ENCODE measurements around the gene NRG2. TPM values are rescaled to one million over a fixed set of nuclear protein-coding genes. Genes with fewer than 3 reads are reported as not detected.

The NRG2 gene
- total RNA-seq, 2 experiments from 2014 or later: 0.08 to 0.17 TPM

- peaks cover 4% of the 10 kb centered on the region for H3K4me1 ChIP-seq (ENCODE audit: insufficient read depth, low read length)
- H3K9me3 ChIP-seq (ENCODE audit: control insufficient read depth in 1 of 2, insufficient read depth in 1 of 2, low read length in 2 of 2): no peaks in the 10 kb centered on the region
- DNase-seq (no peak), ATAC-seq (ENCODE audit: poor library complexity) (no peak)
- peaks cover 38% of the 10 kb centered on the region for H3K27me3 Mint-ChIP-seq
- no peak overlapping the region for H3K27ac Mint-ChIP-seq
- no peak overlapping the region for H3K4me3 ChIP-seq (ENCODE audit: low read length)
- intact Hi-C loops (cut with DNase I, micrococcal nuclease): loop anchor here (2.0 to 10.0 kb wide), 4 partner anchors 45 to 545 kb away; partner anchors contain the start of genes CYSTM1 (in 1 of the 2), MATR3 (in 1 of the 2) and PSD2 (in 1 of the 2)
- peaks cover 2 to 7% of the 10 kb centered on the region in 2 experiments for H3K27me3 ChIP-seq (ENCODE audit: control insufficient read depth in 1 of 2, insufficient read depth in 2 of 2, low read length in 2 of 2)
- H3K4me3 Mint-ChIP-seq: no peak overlapping the region
- no peaks in the 10 kb centered on the region for H3K36me3 ChIP-seq (ENCODE audit: insufficient read depth, low read length)
- H3K4me1 Mint-ChIP-seq (ENCODE audit: low read depth): peaks cover 4% of the 10 kb centered on the region
- TF ChIP-seq CTCF (IDR thresholded peaks at IDR 0.05): no peak
- POLR2A ChIA-PET: no interaction called here
- no peaks in the 10 kb centered on the region for H3K9me3 Mint-ChIP-seq
- no peak overlapping the region for H3K27ac ChIP-seq (ENCODE audit: low read depth in 1 of 2, low read length in 2 of 2)
- CTCF ChIA-PET: no interaction called here
- H3K36me3 Mint-ChIP-seq (ENCODE audit: low read depth): no peaks in the 10 kb centered on the region
These were observed 203.2 kb downstream of the NRG2 start for GRCh38 chr5:139839918-139840317.

GRCh38 chr5:139839232-139839815 is 203.8 kb downstream of the NRG2 start:
- H3K9me3 ChIP-seq (ENCODE audit: control insufficient read depth in 1 of 2, insufficient read depth in 1 of 2, low read length in 2 of 2): no peaks in the 10 kb centered on the region
- peaks cover 38% of the 10 kb centered on the region for H3K27me3 Mint-ChIP-seq
- H3K4me3 ChIP-seq (ENCODE audit: low read length): no peak overlapping the region
- no peaks in the 10 kb centered on the region for H3K9me3 Mint-ChIP-seq
- H3K4me1 Mint-ChIP-seq (ENCODE audit: low read depth): peaks cover under 1% of the 10 kb centered on the region
- H3K27ac ChIP-seq (ENCODE audit: low read depth in 1 of 2, low read length in 2 of 2): no peak overlapping the region
- peaks cover 0 to 8% of the 10 kb centered on the region in 2 experiments for H3K27me3 ChIP-seq (ENCODE audit: control insufficient read depth in 1 of 2, insufficient read depth in 2 of 2, low read length in 2 of 2)
- no peak overlapping the region for H3K27ac Mint-ChIP-seq
- no peak for ATAC-seq (ENCODE audit: poor library complexity)
- no peaks in the 10 kb centered on the region for H3K36me3 ChIP-seq (ENCODE audit: insufficient read depth, low read length)
- H3K4me3 Mint-ChIP-seq: no peak overlapping the region
- TF ChIP-seq CTCF (IDR thresholded peaks at IDR 0.05): no peak
- intact Hi-C loops (cut with DNase I, micrococcal nuclease): no loop called here
- ChIA-PET POLR2A (no interaction called here), CTCF (no interaction called here)
- H3K4me1 ChIP-seq (ENCODE audit: insufficient read depth, low read length): peaks cover under 1% of the 10 kb centered on the region
- H3K36me3 Mint-ChIP-seq (ENCODE audit: low read depth): no peaks in the 10 kb centered on the region
- no peak for DNase-seq

GRCh38 chr5:139838381-139839197 is 204.5 kb downstream of the NRG2 start:
- Histone ChIP-seq H3K27ac (ENCODE audit: low read depth in 1 of 2, low read length in 2 of 2) (no peak overlapping the region), H3K4me3 (ENCODE audit: low read length) (no peak overlapping the region), H3K4me1 (ENCODE audit: insufficient read depth, low read length) (no peaks in the 10 kb centered on the region), H3K27me3 (ENCODE audit: control insufficient read depth in 1 of 2, insufficient read depth in 2 of 2, low read length in 2 of 2) (peaks cover 2 to 12% of the 10 kb centered on the region in 2 experiments), H3K36me3 (ENCODE audit: insufficient read depth, low read length) (no peaks in the 10 kb centered on the region), H3K9me3 (ENCODE audit: control insufficient read depth in 1 of 2, insufficient read depth in 1 of 2, low read length in 2 of 2) (no peaks in the 10 kb centered on the region)
- Mint-ChIP-seq H3K27ac (no peak overlapping the region), H3K36me3 (ENCODE audit: low read depth) (no peaks in the 10 kb centered on the region), H3K9me3 (no peaks in the 10 kb centered on the region), H3K27me3 (peaks cover 36% of the 10 kb centered on the region), H3K4me1 (ENCODE audit: low read depth) (no peaks in the 10 kb centered on the region), H3K4me3 (no peak overlapping the region)
- ChIA-PET POLR2A (no interaction called here), CTCF (no interaction called here)
- no peak for TF ChIP-seq CTCF (IDR thresholded peaks at IDR 0.05)
- DNase-seq (no peak), ATAC-seq (ENCODE audit: poor library complexity) (no peak)
- intact Hi-C loops (cut with DNase I, micrococcal nuclease): no loop called here
